Measurements from ENCODE around the gene TYMS. TPM values are rescaled to one million over a fixed set of nuclear protein-coding genes. Genes with fewer than 3 reads are reported as not detected.

The TYMS gene
- polyA plus RNA-seq, 3 donors: not detected

DNA sequence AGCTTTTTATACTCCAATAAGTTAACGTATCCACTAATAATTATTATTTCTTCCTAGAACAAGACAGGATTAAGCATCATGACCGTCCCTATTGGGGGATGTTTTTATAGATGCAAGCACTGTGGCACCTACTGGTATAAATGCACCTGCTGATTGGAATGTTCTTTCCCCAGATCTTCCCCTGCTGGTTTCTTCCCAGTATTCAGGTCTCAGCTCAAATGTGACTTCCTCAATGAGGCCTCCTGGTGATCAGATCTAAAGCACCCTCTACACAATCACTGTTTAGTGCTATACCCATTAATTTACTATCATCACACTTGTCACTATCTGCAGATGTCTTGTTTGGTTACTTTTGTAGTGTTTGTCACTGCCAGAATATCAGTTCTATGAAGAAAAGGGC, 3.9 kb upstream of the TYMS start:
- Histone ChIP-seq H3K9ac (ENCODE audit: insufficient read depth, low read length, poor library complexity, severe bottlenecking) (no peak overlapping the region), H3K79me2 (ENCODE audit: insufficient read depth, low read length) (peaks cover 46% of the 10 kb centered on the region), H4K20me1 (ENCODE audit: insufficient read depth, low read length) (no peaks in the 10 kb centered on the region), H2AFZ (ENCODE audit: insufficient read depth, low read depth, low read length, poor library complexity, severe bottlenecking) (no peak overlapping the region), H3K36me3 (replicated peaks in 1 of 2; ENCODE audit: control insufficient read depth in 1 of 2, insufficient read depth in 2 of 2, low read length in 2 of 2) (no peaks in the 10 kb centered on the region), H3K27me3 (ENCODE audit: control insufficient read depth in 2 of 2, insufficient read depth in 2 of 2, low read length in 2 of 2) (peaks cover 0 to 9% of the 10 kb centered on the region in 2 donors), H3K27ac (ENCODE audit: low read depth in 1 of 2, low read length in 2 of 2) (no peak overlapping the region), H3K4me1 (ENCODE audit: control insufficient read depth in 1 of 2, insufficient read depth in 2 of 2, low read length in 2 of 2) (peaks cover 13 to 36% of the 10 kb centered on the region in 2 donors), H3K4me2 (replicated peaks; ENCODE audit: extremely low read depth, low read length, poor library complexity, severe bottlenecking) (no peak overlapping the region), H3K9me3 (replicated peaks in 1 of 2; ENCODE audit: control insufficient read depth in 1 of 2, insufficient read depth in 1 of 2, low read length in 2 of 2) (no peaks in the 10 kb centered on the region), H3K4me3 (replicated peaks in 1 of 3; ENCODE audit: low read depth in 2 of 3, low read length in 3 of 3) (no peak overlapping the region)
- no CpG with 5 or more reads among the region's 2 CpGs for WGBS (ENCODE audit: insufficient coverage)
- no peak for TF ChIP-seq CTCF (IDR thresholded peaks at IDR 0.05)
- Mint-ChIP-seq H3K4me1 (peaks cover 40% of the 10 kb centered on the region), H3K9me3 (peaks cover 0 to 4% (median 0%) of the 10 kb centered on the region in 7 donors), H3K36me3 (peaks cover 2 to 6% of the 10 kb centered on the region in 2 donors), H3K27ac (no peak overlapping the region), H3K27me3 (ENCODE audit: low read depth in 3 of 3) (peaks cover 14 to 20% (median 14%) of the 10 kb centered on the region in 3 donors), H3K4me3 (no peak overlapping the region)
- DNase-seq: no peak
- intact Hi-C loops (cut with micrococcal nuclease): no loop called here

GRCh38 chr18:654601-655000, 2.9 kb upstream of the TYMS start:
- DNase-seq: no peak
- Mint-ChIP-seq H3K9me3 (peaks cover 0 to 4% (median 0%) of the 10 kb centered on the region in 7 donors), H3K36me3 (peaks cover 7 to 9% of the 10 kb centered on the region in 2 donors), H3K4me3 (no peak overlapping the region), H3K27me3 (ENCODE audit: low read depth in 3 of 3) (peaks cover 14 to 20% (median 16%) of the 10 kb centered on the region in 3 donors), H3K27ac (peak overlapping the region in 1 of 7 donors; percentile 40), H3K4me1 (peaks cover 50% of the 10 kb centered on the region)
- peaks cover 57% of the 10 kb centered on the region for H3K79me2 ChIP-seq (ENCODE audit: insufficient read depth, low read length)
- no peaks in the 10 kb centered on the region for H3K9me3 ChIP-seq (replicated peaks in 1 of 2; ENCODE audit: control insufficient read depth in 1 of 2, insufficient read depth in 1 of 2, low read length in 2 of 2)
- WGBS (ENCODE audit: insufficient coverage): 86% methylated on average over 2 of the region's 4 CpGs
- no peak overlapping the region for H3K4me2 ChIP-seq (replicated peaks; ENCODE audit: extremely low read depth, low read length, poor library complexity, severe bottlenecking)
- H3K9ac ChIP-seq (ENCODE audit: insufficient read depth, low read length, poor library complexity, severe bottlenecking): no peak overlapping the region
- H3K4me1 ChIP-seq (ENCODE audit: control insufficient read depth in 1 of 2, insufficient read depth in 2 of 2, low read length in 2 of 2): peaks cover 18 to 45% of the 10 kb centered on the region in 2 donors
- H3K27ac ChIP-seq (ENCODE audit: low read depth in 1 of 2, low read length in 2 of 2): no peak overlapping the region
- no peak overlapping the region for H2AFZ ChIP-seq (ENCODE audit: insufficient read depth, low read depth, low read length, poor library complexity, severe bottlenecking)
- H3K4me3 ChIP-seq (replicated peaks in 1 of 3; ENCODE audit: low read depth in 2 of 3, low read length in 3 of 3): no peak overlapping the region
- no peaks in the 10 kb centered on the region for H3K36me3 ChIP-seq (replicated peaks in 1 of 2; ENCODE audit: control insufficient read depth in 1 of 2, insufficient read depth in 2 of 2, low read length in 2 of 2)
- no peak for TF ChIP-seq CTCF (IDR thresholded peaks at IDR 0.05)
- intact Hi-C loops (cut with micrococcal nuclease): no loop called here
- peaks cover 0 to 9% of the 10 kb centered on the region in 2 donors for H3K27me3 ChIP-seq (ENCODE audit: control insufficient read depth in 2 of 2, insufficient read depth in 2 of 2, low read length in 2 of 2)
- no peaks in the 10 kb centered on the region for H4K20me1 ChIP-seq (ENCODE audit: insufficient read depth, low read length)
